Measurements from ENCODE around the gene MGRN1.

- no peak for TF ChIP-seq GATA2 (IDR thresholded peaks at IDR 0.05; ENCODE audit: low read depth, low read length)
- TF ChIP-seq GATA3 (IDR thresholded peaks at IDR 0.05; ENCODE audit: low read depth, low read length): no peak
These were observed 72.5 kb downstream of the MGRN1 start for GRCh38 chr16:4696905-4697847.
